HG03432 (cell line): Measurements from ENCODE around the gene IER2.

Experiments
- ATAC-seq: cut with Tn5 transposase; IDR thresholded peaks from one replicate; pipeline ENCODE4 v1.9.1; 2021; ENCODE audit warnings: mild to moderate bottlenecking, moderate library complexity; ENCODE audit not compliant: unreplicated experiment

Gene IER2, protein sequence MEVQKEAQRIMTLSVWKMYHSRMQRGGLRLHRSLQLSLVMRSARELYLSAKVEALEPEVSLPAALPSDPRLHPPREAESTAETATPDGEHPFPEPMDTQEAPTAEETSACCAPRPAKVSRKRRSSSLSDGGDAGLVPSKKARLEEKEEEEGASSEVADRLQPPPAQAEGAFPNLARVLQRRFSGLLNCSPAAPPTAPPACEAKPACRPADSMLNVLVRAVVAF

DNA sequence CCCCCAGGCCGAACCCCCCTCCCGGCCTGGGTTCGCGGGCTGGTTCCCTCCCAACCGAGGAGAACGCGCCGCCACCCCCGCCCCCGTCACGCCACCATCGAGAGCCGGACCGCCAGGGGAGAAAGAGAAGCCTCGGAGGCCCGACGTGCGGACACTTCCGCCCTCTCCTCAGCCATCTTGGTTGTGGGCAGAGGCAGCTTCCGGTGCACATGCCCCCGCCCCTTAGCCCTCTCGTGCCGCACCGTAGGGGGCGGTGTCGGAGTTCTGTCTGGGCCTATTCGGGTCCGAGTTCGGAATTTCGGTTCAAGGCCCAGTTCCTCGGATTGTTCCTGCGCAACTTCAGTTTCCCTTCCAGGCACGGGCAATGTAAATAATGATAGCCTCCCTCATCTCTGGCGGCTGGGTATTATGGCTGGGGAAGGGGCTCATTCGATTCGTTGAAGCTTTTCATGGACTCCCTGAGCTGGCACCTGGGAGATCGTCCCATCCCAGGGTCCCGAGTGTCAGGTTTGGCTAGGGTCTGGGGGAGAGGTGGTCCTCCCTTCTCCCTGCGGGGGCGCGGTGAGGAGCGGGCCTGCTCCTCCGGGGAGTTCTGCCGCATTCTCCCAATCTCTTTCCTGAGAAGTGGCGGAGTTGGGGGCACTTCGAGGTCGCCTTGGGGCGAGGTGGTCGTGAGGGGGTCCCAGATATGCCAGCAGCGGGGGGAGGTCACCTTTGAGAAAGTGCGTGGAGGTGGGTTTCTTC is at the start of gene IER2, which contains the start of gene STX10:
TSS of gene IER2 (plus strand) at position 225 of the 744 bp plus-strand sequence. CDS start 2,776 bp downstream, outside the sequence.
TSS of gene STX10 (minus strand) at position 189 of the 744 bp plus-strand sequence. CDS start 202 bp downstream, outside the sequence.
- ATAC-seq, result peak; percentile 32

DNA sequence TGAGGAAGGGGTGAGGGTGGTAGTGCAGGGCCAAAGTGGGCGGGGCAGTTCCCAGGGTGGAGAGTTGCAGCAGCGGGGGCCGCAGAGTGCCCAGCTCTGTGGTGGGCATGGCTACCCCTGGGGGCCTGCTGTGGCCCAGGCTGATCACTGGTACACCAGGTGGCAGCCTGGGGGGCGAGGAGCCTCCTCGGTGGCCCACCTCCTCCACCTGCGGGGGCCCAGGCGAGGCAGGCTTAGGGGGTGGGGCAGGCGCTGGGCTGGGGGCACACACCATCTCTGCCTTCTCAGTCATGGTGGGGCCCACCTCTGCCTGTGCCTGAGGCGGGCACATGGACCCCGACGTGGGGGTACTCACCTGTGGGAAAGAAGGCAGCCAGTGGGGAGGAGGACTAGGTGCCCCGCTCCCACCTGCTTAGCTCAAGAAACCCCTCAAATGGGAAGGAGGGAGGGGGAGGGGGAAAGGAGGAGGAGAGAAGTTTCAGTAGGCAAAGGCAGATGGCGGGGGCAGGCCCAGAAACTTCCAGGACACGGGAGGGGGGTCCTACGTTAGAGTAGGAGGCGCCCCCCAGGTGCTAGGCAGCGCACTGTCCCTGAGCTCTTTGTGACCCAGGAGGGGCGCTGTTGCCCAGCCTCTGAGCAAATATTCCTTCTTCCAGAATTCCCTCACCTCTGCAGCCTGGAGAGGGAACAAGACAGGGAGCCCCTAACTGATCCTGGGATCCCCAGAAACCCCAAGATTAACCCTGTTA is 49.2 kb upstream of the IER2 start:
- ATAC-seq, result no peak

DNA sequence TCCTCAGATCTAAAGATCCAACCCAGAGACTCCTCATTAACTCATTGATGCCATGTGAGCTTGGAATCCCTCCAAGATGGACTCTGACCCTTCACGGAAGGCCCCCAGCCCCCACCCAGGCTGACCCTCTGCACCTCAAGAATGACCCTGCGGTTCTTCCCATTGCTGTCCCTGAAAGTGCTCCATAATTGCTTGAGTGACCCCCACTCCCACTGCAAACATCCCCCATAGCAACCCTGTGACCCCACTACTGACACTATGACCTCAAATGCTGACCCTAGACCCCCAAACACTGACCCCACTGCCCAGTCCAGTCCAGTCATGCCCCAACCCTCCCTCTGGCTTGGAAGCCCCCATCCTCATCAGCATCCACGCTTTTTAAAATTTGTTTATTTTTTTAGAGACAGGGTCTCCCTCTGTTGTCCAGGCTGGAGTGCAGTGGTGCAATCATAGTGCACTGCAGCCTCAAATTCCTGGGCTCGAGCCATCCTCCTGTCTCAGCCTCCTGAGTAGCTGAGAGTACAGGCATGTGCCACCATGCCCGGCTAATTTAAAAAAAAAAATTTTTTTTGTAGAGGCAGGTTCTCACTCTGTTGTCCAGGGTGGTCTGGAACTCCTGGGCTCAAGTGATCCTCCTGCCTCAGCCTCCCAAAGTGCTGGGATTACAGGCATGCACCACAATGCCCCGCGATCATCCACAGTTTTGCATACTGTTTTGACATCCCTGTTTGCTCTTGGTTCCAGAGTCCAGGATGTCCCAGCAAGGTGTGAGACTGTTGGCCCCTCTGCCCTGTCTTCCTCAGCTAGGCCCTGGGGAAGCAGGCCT is 48.4 kb upstream of the IER2 start:
- ATAC-seq, result no peak

DNA sequence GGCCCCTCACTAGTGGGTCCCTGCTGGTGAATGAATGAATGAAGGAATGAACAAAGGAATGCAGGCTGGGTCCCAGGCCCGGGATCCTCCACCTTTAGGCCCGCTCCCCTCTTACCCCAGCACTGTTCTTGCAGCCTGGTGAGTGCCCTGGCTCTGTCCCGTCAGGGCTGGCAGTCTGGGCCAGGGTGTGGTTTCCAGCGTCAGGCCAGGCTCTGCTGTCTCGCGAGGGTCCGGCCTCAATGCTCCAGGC is 47.9 kb upstream of the IER2 start:
- ATAC-seq, result peak; percentile 1

DNA sequence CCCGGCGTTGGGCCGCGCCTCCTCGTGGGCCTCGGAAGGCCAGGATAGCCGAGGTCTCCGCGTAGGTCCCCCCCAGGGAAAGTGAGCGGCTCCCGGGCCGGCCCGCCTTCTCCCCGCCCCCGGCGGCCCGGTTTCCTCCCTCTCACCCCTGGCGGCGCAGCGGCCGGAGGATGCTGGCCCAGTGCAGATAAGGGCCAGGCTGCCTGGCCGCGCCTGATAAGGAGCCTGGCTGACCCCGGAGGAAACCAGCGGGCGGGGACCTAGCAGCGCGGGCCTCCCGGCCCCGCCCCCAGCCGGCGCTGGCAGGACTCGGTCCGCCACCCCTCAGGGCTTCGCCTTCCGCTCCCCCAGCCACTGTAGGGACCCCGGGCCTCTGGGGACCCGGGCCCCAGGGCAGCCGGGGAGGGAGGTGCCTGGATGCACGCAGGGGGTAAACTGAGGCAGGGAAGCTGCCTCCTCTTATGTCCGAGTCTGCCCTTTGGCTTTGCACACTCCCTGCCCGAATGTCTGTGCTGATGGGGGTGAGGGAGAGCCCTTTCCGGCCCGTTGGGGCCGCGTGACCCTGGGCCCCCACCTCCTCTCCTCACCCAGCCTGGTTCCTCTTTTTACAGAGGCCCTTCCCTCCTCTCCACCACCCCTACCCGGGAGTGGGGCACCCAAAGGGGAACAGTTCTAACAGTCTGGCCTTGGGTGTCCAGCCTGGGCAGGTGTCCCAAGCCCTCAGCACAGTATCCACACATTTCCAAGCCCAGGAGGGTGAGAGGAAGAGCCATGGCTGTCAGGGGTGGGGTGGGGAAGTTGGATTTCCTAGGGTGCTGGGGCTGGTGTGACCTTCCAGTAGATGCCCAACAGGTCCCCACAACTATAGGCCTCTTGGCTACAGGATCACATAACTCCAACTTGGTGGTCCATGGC is 47.3 kb upstream of the IER2 start, which contains the start of gene LYL1:
TSS of gene LYL1 (minus strand) at position 193 of the 915 bp plus-strand sequence. CDS start 1,687 bp downstream, outside the sequence.
- ATAC-seq, result peak; percentile 37

DNA sequence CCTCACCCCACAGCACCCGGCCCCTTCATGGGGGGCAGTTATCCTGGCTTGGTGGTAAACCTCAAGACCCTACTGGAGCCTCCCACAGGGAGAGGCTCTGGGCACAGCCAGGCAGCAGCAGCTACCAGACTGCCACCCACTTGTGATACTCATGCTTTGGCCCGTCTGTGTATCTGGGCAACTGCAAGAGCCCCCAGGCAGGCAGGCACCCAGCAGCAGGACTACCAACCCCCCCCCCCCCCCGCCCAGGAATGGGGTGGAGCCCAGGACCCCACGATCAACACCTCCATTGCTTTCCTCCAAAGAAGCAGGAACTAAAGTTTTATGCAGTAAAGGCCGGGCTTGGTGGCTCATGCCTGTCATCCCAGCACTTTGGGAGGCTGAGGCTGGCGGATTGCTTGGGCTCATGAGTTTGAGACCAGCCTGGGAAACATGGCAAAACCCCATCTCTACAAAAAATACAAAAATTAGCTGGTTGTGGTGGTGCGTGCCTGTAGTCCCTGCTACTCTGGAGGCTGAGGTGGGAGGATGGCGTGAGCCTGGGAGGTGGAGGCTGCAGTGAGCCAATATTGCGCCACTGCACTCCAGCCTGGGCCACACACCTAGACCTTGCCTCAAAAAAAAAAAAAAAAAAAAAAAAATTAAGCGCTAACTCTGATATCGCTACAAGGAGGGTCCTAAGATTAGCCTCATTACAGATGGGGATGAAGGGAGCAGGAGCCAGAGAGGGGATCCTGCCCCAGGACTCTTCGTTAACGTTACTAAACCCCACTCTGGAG is 46.4 kb upstream of the IER2 start:
- ATAC-seq, result no peak

DNA sequence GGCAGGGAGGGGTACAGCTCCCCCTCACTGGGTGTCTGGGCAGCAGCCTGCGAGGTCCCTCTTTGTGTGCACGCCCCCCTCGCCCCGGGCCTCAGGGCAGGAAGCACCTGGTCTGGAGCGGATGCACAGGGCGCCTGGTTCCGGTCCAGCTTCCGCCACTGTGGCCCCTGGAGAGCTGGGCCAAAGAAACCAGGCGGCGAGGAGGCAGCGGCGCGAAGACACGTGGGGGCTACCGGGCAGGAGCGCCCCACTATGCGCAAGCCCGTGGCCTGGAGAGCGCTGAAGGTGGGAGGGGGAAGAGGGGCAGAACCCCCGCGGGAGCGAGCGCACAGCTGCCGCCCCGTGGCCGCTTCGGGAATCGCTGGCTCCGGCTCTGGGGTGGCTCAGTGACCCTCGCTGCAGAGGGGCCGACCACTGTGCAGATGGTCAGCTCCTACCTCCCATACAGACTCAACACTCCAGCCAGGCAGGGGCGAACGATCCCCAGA is 45.8 kb upstream of the IER2 start:
- ATAC-seq, result peak; percentile 46

DNA sequence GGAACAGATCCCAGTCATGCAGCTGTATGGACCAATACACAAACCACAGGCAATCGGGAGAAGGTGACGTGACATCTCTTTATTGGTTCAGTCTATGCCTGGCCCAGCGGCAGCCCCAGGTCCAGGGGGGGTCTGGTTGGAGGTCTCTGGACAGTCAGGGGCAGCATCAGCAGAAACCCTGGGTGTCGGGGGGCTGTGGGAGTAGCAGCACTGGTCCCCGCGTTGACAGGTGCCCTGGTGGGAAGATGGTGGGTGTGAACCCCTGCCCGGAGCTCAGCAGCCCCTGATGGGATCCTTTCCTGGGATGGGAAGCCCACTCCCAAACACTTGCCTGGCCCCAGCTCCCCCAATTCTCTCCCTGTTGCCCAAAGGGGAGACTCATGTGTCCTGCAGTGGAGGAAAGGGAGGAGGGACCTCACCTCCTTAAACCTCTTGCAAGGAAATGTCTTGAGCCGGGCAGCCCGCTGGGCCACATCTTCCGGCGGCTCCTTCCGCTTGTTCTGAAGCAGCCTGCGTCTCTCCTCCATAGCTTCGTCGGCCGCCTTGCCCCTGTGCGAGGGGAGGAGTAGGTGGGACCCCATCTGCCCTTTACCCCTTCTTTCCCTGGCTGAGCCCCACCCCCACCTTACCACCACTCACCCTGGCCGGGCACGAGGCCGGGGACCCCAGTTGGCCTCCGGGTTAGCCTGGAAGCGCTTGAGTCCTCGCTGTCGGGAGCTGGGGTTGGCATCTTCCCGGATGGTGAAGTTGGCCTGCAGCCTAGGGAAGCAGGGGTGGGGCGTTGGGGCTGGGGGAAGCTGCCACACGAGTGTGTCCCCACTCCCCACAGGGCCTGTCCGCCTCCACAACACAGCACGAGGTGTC is 45.1 kb upstream of the IER2 start:
- ATAC-seq, result peak; percentile 1

DNA sequence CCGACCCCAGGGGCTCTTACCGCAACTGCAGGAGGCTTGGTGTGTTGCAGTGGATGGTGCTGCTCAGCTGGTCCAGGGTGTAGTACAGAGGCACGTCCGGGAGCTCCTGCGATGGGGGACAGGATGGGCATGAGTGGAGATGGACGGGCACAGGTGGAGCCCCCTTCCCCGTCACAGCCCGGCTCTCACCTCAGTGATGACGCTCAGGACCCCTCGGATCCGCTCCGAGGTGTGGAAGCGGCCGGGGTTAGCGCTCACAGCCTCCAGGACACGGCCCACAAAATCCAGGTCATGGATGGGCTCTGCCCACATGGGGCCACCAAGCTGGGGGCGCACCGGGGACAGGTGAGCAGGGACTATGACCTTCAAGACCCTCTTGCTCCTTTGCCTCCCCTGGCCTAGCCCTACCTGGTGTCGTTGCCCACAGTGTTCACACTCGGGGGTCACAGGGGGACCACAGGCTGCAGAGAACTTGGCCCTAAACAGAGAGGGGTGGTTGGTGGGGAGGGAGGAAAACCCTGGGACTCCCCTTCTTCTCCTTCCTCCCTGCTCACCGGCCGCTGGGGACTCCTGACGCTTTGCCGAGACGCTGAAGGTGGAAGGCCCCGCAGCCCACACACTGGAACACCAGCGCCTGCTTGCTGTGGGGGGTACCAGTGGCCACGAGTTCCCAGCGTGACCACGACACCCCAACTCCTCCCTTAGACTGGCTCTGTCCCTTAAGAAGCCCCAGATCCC is 40.7 kb upstream of the IER2 start:
- no peak for ATAC-seq

DNA sequence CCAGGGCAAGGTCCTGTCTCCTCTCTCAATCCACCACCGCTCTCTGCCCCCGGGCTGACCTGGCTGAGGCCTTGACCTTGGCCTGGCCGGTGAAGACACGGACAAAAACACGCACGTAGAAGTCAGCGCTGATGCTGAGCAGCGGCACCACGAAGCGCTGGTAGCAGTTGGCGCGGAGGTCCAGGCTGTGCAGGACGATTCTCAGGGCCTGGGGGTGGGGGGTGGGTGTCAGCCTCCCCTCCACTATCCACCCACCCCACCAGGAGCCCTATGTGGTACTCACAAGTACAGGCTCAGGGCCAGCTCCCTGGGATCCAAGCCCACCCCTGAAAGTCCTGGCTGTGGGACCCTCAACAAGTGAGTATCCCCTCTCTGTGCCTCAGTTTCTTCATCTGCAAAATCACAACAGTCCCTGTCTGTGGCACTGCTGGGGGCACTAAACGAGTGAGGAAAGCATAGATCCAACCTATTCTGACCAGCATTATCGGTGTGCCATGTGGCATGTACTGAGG is 40.1 kb upstream of the IER2 start:
- ATAC-seq, result no peak

DNA sequence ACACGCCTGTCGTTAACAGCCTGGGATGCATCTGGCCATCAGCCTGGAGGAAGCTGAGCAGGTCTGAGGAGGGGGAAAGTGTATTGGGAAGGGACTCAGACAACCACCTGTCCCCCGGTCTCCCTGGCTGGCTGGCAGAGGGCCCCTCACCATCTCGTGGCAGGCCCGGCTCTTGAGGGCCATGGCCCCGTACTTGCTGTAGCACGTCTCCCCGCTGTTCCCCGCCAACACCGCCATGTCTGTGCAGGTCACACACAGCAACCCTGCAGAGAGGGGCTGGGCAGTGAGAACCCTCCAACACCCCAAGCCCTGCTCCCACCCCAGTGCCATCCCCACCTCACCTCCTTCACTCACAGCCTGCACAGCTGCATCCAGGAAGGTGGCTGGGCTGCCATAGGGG is 37.7 kb upstream of the IER2 start:
- ATAC-seq, result no peak

DNA sequence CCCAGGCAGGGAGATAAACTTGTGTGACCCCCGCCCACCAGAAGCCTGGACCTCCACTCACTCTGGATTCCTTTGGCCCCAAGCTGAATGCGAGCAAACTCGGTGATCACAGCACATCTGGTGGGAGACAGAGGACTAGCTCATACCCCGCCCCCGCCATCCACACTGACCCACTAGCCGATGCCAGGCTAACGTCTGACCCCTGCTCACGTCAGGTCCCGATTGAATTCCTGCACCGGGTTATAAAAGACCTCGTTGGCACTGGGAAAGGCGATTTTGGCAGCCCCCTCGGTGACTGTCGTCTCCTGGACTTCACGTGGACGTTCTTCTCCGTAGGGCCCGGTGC is 34.3 kb upstream of the IER2 start:
- ATAC-seq, result no peak

DNA sequence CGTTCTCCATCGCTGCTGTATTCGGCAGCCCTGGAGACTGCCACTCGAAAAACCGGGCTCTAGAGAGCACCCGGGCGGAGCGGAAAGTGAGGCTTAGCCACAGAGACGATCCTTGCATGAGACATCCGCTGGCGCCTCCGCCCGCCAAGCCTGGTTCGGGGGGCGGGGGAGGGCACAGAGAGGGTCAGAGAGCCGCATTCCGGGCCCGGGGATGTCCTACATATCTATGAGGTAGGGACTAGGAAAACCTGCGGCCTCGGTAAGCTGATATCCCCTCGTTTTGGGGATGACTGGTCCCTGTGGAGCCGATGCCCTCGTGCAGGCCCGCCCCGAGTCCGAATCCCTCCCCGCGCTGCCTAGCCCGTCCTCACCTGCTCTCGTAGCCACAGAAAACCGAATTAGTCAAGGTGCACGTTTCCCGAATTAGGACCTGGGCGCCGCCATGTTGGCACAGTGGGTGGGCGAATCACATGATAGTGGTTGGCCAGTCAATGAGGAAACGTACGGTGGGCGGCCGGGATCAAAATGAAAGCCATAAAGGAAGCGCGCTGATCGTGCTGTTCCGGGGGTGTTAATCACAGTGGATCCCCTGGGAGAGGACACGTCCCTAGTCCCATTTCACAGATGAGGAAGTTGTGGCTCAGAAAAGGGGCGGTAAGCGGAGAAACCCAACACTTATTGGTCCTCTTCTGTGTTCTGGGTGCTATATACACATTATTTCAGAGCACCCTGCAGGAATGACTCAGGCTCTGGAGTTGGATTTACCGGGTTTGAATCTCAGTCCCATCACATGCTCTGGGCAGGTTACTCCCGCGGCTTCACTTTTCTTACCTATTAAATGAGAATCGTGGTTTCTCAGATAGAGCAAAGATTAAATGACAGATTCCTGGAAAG is 33.7 kb upstream of the IER2 start, which contains the start of gene TRMT1:
TSS of gene TRMT1 (minus strand) at position 459 of the 894 bp plus-strand sequence. CDS start at position 118, 341 bp downstream.
- ATAC-seq, result peak; percentile 52

DNA sequence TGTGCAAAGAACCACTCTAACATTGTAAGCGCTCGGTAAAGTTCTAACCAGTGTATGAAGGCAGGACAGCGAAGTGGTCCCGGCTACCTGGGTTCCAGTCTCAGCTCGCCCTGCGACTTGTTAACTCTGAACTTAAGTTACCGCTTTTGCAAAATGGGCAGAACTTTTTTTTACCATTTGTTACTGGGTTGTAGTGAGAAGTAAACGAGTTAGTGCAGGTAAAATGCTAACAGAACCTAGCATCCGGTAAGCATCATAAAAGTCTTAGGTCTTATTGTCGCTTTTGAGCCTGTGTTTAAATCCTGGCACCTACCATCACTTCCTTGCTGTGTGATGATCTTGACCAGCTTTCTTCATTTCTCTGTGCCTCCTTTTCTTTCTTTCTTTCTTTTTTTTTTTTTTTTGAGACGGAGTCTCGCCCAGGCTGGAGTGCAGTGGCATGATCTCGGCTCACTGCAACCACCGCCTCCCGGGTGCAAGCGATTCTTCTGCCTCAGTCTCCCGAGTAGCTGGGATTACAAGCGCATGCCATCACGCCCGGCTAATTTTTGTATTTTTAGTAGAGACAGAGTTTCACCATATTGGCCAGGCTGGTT is 32.9 kb upstream of the IER2 start:
- no peak for ATAC-seq

DNA sequence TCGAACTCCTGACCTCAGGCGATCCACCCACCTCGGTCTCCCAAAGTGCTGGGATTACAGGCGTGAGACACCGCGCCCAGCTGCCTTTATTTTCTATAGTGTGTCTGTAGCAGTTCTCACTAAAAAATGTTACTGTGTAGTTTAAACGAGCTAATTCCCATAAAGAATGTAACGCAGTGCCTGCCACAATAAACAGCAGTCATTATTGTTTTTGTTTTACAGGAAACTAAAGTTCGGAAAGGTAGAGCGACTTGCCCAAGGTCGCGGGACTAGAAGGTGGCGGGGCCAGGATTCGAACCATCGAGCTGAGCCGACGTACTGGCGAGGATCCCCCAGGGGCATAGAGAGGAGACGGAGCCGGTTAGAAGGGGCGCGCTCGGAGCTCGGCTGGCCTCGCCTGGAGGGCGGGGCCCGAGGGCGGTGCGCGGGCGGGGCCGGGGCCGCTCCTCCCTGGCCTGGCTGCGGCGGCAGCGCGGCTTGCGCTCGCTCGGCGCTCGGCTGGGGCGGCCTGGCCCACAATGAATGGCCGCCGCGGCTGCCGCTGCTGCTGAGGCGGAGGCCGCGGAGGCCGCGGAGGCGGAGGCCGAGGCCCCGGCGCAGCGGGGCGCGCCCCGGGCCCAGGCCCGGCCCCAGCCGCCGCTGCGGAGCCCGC is 32.3 kb upstream of the IER2 start, which contains the start of gene NACC1:
TSS of gene NACC1 (plus strand) at position 493 of the 652 bp plus-strand sequence. CDS start 16,944 bp downstream, outside the sequence.
- ATAC-seq, result peak; percentile 69
